Measurements from ENCODE around the gene VSTM5. TPM values are rescaled to one million over a fixed set of nuclear protein-coding genes. Genes with fewer than 3 reads are reported as not detected.
A peak's percentile ranks its signal among the peaks of the same experiment; 100 is the strongest.

Gene VSTM5
- polyA plus RNA-seq, 1 donor (not counting 4 experiments of a cell fraction or from before 2014, with no cell fraction given) = 0.13 TPM

DNA sequence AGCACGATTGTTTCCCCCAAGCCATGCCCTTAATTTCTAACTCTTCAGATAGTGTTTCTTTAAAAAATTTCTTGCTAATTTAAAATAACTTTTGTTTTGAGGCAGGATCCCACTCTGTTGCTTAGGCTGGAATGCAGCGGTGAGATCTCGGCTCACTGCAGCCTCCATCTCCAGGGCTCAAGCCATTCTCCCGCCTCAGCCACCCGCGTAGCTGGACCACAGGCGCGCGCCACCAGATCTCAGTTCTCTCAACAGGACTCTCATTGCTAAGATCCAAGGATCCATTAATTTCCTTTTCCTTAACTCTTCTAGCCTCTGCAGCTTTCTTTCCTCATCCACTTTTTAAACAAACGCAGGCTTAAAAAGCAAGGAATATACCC, 66.7 kb downstream of the VSTM5 start:
- Histone ChIP-seq H2AFZ (ENCODE audit: control insufficient read depth, low read length) (peak overlapping the region; percentile 98), H3K4me1 (ENCODE audit: control insufficient read depth, extremely low read depth, insufficient read depth, low read length) (peaks cover 27% of the 10 kb centered on the region), H3K9me1 (ENCODE audit: control insufficient read depth, extremely low read depth, insufficient read depth, low read length) (no peaks in the 10 kb centered on the region), H4K20me1 (ENCODE audit: control insufficient read depth, extremely low read depth, insufficient read depth, low read length) (peaks cover 12% of the 10 kb centered on the region), H3K79me2 (ENCODE audit: control insufficient read depth, insufficient read depth, low read length) (peaks cover 47% of the 10 kb centered on the region), H3K9me3 (ENCODE audit: control insufficient read depth, low read depth, low read length) (no peaks in the 10 kb centered on the region), H3K4me2 (ENCODE audit: control insufficient read depth, extremely low read depth, insufficient read depth, low read depth, low read length) (peak overlapping the region; percentile 86), H3K4me3 (ENCODE audit: control insufficient read depth in 2 of 3, extremely low read depth in 1 of 3, insufficient read depth in 2 of 3, low read depth in 1 of 3, low read length in 3 of 3) (peak overlapping the region; percentile 85 to 97 (median 90)), H3K27me3 (ENCODE audit: control insufficient read depth, extremely low read depth, insufficient read depth, low read length) (no peaks in the 10 kb centered on the region), H3K36me3 (ENCODE audit: control insufficient read depth in 2 of 2, extremely low read depth in 1 of 2, insufficient read depth in 2 of 2, low read length in 2 of 2) (peaks cover 1 to 5% of the 10 kb centered on the region in 2 experiments), H3K27ac (ENCODE audit: control insufficient read depth, insufficient read depth, low read length) (peak overlapping the region; percentile 95), H3K9ac (ENCODE audit: control insufficient read depth, extremely low read depth, insufficient read depth, low read length) (peak overlapping the region; percentile 98)
- no peak for TF ChIP-seq EZH2 (IDR thresholded peaks at IDR 0.05; ENCODE audit: low read length)
- TF ChIP-seq, protein P1, sequence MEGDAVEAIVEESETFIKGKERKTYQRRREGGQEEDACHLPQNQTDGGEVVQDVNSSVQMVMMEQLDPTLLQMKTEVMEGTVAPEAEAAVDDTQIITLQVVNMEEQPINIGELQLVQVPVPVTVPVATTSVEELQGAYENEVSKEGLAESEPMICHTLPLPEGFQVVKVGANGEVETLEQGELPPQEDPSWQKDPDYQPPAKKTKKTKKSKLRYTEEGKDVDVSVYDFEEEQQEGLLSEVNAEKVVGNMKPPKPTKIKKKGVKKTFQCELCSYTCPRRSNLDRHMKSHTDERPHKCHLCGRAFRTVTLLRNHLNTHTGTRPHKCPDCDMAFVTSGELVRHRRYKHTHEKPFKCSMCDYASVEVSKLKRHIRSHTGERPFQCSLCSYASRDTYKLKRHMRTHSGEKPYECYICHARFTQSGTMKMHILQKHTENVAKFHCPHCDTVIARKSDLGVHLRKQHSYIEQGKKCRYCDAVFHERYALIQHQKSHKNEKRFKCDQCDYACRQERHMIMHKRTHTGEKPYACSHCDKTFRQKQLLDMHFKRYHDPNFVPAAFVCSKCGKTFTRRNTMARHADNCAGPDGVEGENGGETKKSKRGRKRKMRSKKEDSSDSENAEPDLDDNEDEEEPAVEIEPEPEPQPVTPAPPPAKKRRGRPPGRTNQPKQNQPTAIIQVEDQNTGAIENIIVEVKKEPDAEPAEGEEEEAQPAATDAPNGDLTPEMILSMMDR (optimal IDR thresholded peaks at IDR 0.05 in 1 of 3, IDR thresholded peaks at IDR 0.05 in 1 of 3, conservative IDR thresholded peaks at IDR 0.05 in 1 of 3; ENCODE audit: extremely low read depth in 1 of 3, insufficient read depth in 2 of 3, low read length in 3 of 3) = no peak
- no peak for FAIRE-seq
- dilution Hi-C loops (cut with MboI; ENCODE audit: extremely low pct_ligation_motif_present, low sequenced_read_pairs) = no loop called here
- no peak for DNase-seq (ENCODE audit: low read depth, low spot score)

- FAIRE-seq (no peak), DNase-seq (ENCODE audit: low read depth, low spot score) (no peak)
- peak overlapping the region; percentile 95 for H3K27ac ChIP-seq (ENCODE audit: control insufficient read depth, insufficient read depth, low read length)
- H2AFZ ChIP-seq (ENCODE audit: control insufficient read depth, low read length) = peak overlapping the region; percentile 98
- TF ChIP-seq, protein P1 (optimal IDR thresholded peaks at IDR 0.05 in 1 of 3, IDR thresholded peaks at IDR 0.05 in 1 of 3, conservative IDR thresholded peaks at IDR 0.05 in 1 of 3; ENCODE audit: extremely low read depth in 1 of 3, insufficient read depth in 2 of 3, low read length in 3 of 3) = no peak
- TF ChIP-seq EZH2 (IDR thresholded peaks at IDR 0.05; ENCODE audit: low read length) = no peak
- H3K4me1 ChIP-seq (ENCODE audit: control insufficient read depth, extremely low read depth, insufficient read depth, low read length) = peaks cover 27% of the 10 kb centered on the region
- peaks cover 44% of the 10 kb centered on the region for H3K79me2 ChIP-seq (ENCODE audit: control insufficient read depth, insufficient read depth, low read length)
- peak overlapping the region; percentile 86 for H3K4me2 ChIP-seq (ENCODE audit: control insufficient read depth, extremely low read depth, insufficient read depth, low read depth, low read length)
- peaks cover 12% of the 10 kb centered on the region for H4K20me1 ChIP-seq (ENCODE audit: control insufficient read depth, extremely low read depth, insufficient read depth, low read length)
- no peaks in the 10 kb centered on the region for H3K27me3 ChIP-seq (ENCODE audit: control insufficient read depth, extremely low read depth, insufficient read depth, low read length)
- H3K4me3 ChIP-seq (ENCODE audit: control insufficient read depth in 2 of 3, extremely low read depth in 1 of 3, insufficient read depth in 2 of 3, low read depth in 1 of 3, low read length in 3 of 3) = peak overlapping the region; percentile 85 to 97 (median 90)
- H3K9me1 ChIP-seq (ENCODE audit: control insufficient read depth, extremely low read depth, insufficient read depth, low read length) = no peaks in the 10 kb centered on the region
- H3K9me3 ChIP-seq (ENCODE audit: control insufficient read depth, low read depth, low read length) = no peaks in the 10 kb centered on the region
- peaks cover 0 to 3% of the 10 kb centered on the region in 2 experiments for H3K36me3 ChIP-seq (ENCODE audit: control insufficient read depth in 2 of 2, extremely low read depth in 1 of 2, insufficient read depth in 2 of 2, low read length in 2 of 2)
- peak overlapping the region; percentile 98 for H3K9ac ChIP-seq (ENCODE audit: control insufficient read depth, extremely low read depth, insufficient read depth, low read length)
- dilution Hi-C loops (cut with MboI; ENCODE audit: extremely low pct_ligation_motif_present, low sequenced_read_pairs) = no loop called here
Measured at GRCh38 chr11:93783362-93783761, 67.1 kb downstream of the VSTM5 start.
